ENCODE measurements around the gene IL36RN.

- TF ChIP-seq, protein P1, sequence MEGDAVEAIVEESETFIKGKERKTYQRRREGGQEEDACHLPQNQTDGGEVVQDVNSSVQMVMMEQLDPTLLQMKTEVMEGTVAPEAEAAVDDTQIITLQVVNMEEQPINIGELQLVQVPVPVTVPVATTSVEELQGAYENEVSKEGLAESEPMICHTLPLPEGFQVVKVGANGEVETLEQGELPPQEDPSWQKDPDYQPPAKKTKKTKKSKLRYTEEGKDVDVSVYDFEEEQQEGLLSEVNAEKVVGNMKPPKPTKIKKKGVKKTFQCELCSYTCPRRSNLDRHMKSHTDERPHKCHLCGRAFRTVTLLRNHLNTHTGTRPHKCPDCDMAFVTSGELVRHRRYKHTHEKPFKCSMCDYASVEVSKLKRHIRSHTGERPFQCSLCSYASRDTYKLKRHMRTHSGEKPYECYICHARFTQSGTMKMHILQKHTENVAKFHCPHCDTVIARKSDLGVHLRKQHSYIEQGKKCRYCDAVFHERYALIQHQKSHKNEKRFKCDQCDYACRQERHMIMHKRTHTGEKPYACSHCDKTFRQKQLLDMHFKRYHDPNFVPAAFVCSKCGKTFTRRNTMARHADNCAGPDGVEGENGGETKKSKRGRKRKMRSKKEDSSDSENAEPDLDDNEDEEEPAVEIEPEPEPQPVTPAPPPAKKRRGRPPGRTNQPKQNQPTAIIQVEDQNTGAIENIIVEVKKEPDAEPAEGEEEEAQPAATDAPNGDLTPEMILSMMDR (IDR thresholded peaks at IDR 0.05 in 4 of 5, conservative IDR thresholded peaks at IDR 0.05 in 1 of 5), result no peak
- no peak for TF ChIP-seq POLR2A (IDR thresholded peaks at IDR 0.05)
Observed at GRCh38 chr2:113102133-113102532, 43.1 kb downstream of the IL36RN start.

All from gastrocnemius medialis (tissue), 4 donors.